Cardiac muscle cell (in vitro differentiated cells and primary cell): Measurements from ENCODE around the gene AXIN2. TPM values are rescaled to one million over a fixed set of nuclear protein-coding genes. Genes with fewer than 3 reads are reported as not detected.

Experiments used
- DNase-seq, 2 donors: peaks; one replicate each; pipeline versions ENCODE4 v3.0.0 to v3.0.0-alpha.2; 2010 to 2017; ENCODE audit warnings: low read depth in 1 of 2, low spot score in 1 of 2
- H3K27ac ChIP-seq: fragments of 200-600 bp; sonication (generic); 2 replicates; pipeline ENCODE4 v1.5.1; 2016
- H3K27me3 ChIP-seq: fragments of 200-600 bp; sonication (generic); 2 replicates; pipeline ENCODE4 v1.6.0; 2016; ENCODE audit warnings: control low read depth
- H3K36me3 ChIP-seq: fragments of 200-600 bp; sonication (generic); 2 replicates; pipeline ENCODE4 v1.5.1; 2016; ENCODE audit warnings: control low read depth
- H3K4me1 ChIP-seq: fragments of 200-600 bp; sonication (generic); 2 replicates; pipeline ENCODE4 v1.8.1; 2017; ENCODE audit warnings: low read depth, mild to moderate bottlenecking, mixed run types
- H3K4me3 ChIP-seq: fragments of 200-600 bp; sonication (generic); 2 replicates; pipeline ENCODE4 v1.5.1; 2016; ENCODE audit warnings: mild to moderate bottlenecking
- H3K9me3 ChIP-seq: fragments of 200-600 bp; sonication (generic); 2 replicates; pipeline ENCODE4 v1.5.1; 2017; ENCODE audit warnings: low read depth, mild to moderate bottlenecking, control low read depth
- CTCF ChIP-seq: IDR thresholded peaks from 2 replicates; pipeline ENCODE4 v1.5.1; 2012; ENCODE audit warnings: low read depth, mild to moderate bottlenecking, low read length
- polyA plus RNA-seq: library from polyadenylated mRNA; unstranded; fragments of >200 nt; fragmentation: Nextera tagmentation; extraction: Ambion mirVana; gene quantifications from 2 replicates; pipeline ENCODE4 v1.2.1, GENCODE V29; 2016
- total RNA-seq: library from RNA; depleted of rRNA; stranded (reverse); fragments of >200 nt; gene quantifications from 2 replicates; pipeline ENCODE4 v1.2.3, GENCODE V29; 2016

AXIN2 gene
- total and polyA plus RNA-seq, 2 experiments from 2014 or later = 22.3 to 35.4 TPM

- Histone ChIP-seq H3K4me3 (no peak overlapping the region), H3K9me3 (no peaks in the 10 kb centered on the region), H3K36me3 (no peaks in the 10 kb centered on the region), H3K4me1 (peaks cover 3% of the 10 kb centered on the region), H3K27me3 (no peaks in the 10 kb centered on the region), H3K27ac (no peak overlapping the region)
- no peak for DNase-seq
- no peak for TF ChIP-seq CTCF
Measured at GRCh38 chr17:65601145-65601544, 39.7 kb upstream of the AXIN2 start.

- H3K4me3 ChIP-seq = no peak overlapping the region
- no peaks in the 10 kb centered on the region for H3K27me3 ChIP-seq
- no peaks in the 10 kb centered on the region for H3K36me3 ChIP-seq
- no peak for DNase-seq
- H3K4me1 ChIP-seq = peaks cover 3% of the 10 kb centered on the region
- H3K27ac ChIP-seq = no peak overlapping the region
- no peak for TF ChIP-seq CTCF
- no peaks in the 10 kb centered on the region for H3K9me3 ChIP-seq
Measured at GRCh38 chr17:65600518-65600917, 39.1 kb upstream of the AXIN2 start.

- Histone ChIP-seq H3K27ac (no peak overlapping the region), H3K9me3 (no peaks in the 10 kb centered on the region), H3K4me3 (no peak overlapping the region), H3K27me3 (no peaks in the 10 kb centered on the region), H3K4me1 (peaks cover 3% of the 10 kb centered on the region), H3K36me3 (no peaks in the 10 kb centered on the region)
- DNase-seq = no peak
- TF ChIP-seq CTCF = no peak
Measured at GRCh38 chr17:65599650-65600049, 38.2 kb upstream of the AXIN2 start.

GRCh38 chr17:65598746-65599145 lies 37.3 kb upstream of the AXIN2 start:
- TF ChIP-seq CTCF = no peak
- no peak overlapping the region for H3K27ac ChIP-seq
- H3K4me3 ChIP-seq = no peak overlapping the region
- H3K9me3 ChIP-seq = no peaks in the 10 kb centered on the region
- peaks cover 3% of the 10 kb centered on the region for H3K4me1 ChIP-seq
- no peaks in the 10 kb centered on the region for H3K27me3 ChIP-seq
- H3K36me3 ChIP-seq = no peaks in the 10 kb centered on the region
- no peak for DNase-seq

- no peak overlapping the region for H3K27ac ChIP-seq
- no peaks in the 10 kb centered on the region for H3K27me3 ChIP-seq
- peaks cover under 1% of the 10 kb centered on the region for H3K4me1 ChIP-seq
- DNase-seq = no peak
- TF ChIP-seq CTCF = no peak
- H3K36me3 ChIP-seq = no peaks in the 10 kb centered on the region
- no peak overlapping the region for H3K4me3 ChIP-seq
- H3K9me3 ChIP-seq = no peaks in the 10 kb centered on the region
Measured at GRCh38 chr17:65595071-65595656, 33.7 kb upstream of the AXIN2 start.
